GM18867 (cell line): ENCODE results near the gene GRN.
A peak's percentile ranks its signal among the peaks of the same experiment; 100 is the strongest.
"Not testable (repeated sequence)": the region's sequence is repeated elsewhere in the genome, so short reads cannot be mapped to it uniquely, and the experiment has no call there.

Experiments
- ATAC-seq: cut with Tn5 transposase; IDR thresholded peaks from one replicate; pipeline ENCODE4 v1.9.1; 2021; ENCODE audit warnings: mild to moderate bottlenecking, moderate library complexity; ENCODE audit not compliant: unreplicated experiment

Gene GRN

DNA sequence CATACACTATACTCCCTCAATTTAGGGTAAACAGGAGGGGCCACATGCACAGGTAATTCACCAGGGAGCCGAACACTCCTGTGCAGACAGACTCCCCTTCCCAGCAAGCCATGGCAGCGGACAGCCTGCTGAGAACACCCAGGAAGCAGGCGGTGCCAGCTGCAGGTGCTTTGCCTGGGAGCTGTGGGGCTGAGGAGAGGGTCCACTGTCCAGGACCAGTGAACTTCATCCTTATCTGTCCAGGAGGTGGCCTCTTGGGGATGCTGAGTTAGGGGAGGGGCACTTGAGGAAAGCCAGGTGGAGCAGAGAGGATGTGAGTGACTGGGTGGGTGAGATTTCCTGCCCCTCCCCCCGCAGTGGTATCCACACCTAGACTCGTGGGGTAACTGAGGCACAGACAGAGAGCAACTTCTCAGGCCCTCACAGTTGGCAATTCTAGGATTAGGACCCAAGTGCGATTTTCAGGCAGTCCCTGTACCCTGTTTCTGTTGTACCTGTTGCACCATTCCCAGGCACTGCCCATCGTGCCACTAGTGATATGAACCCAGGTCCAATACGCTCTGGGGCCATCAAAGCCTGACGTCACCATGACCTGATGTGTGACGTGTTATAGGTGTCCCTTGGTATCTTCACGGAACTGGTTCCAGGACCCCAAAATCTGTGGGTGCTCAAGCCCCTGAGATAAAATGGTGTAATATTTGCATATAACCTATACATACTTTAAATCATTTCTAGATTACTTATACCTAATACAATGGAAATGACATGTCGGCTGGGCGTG, 1.2 kb downstream of the GRN start:
- ATAC-seq = no peak

DNA sequence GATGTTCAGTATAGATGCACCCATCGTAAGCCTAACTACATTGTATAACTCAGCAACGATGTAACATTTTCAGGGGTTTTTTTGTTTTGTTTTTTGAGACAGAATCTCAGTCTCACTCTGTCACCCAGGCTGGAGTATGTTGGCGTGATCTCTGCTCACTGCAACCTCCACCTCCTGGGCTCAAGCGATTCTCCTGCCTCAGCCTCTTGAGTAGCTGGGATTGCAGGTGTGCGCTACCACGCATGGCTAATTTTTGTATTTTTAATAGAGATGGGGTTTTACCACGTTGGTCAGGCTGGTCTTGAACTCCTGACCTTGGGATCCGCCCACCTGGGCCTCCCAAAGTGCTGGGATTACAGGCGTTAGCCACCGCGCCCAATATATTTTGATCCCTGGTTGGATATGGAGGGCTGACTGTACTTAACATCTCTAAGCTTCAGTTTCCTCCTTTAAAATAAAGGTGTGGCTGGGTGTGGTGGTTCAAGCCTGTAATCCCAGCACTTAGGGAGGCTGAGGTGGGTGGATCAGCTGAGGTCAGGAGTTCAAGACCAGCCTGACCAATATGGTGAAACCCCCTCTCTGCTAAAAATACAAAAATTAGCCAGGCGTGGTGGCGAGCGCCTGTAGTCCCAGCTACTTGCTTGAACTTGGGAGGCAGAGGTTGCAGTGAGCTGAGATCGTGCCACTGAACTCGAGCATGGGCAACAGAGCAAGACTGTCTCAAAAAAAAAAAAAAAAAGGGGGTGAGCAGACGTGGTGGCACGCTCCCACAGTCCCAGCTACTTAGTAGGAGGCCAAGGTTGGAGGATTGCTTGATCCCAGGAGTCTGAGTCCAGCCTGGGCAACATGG, 2.3 kb downstream of the GRN start:
- ATAC-seq = not testable (repeated sequence)

DNA sequence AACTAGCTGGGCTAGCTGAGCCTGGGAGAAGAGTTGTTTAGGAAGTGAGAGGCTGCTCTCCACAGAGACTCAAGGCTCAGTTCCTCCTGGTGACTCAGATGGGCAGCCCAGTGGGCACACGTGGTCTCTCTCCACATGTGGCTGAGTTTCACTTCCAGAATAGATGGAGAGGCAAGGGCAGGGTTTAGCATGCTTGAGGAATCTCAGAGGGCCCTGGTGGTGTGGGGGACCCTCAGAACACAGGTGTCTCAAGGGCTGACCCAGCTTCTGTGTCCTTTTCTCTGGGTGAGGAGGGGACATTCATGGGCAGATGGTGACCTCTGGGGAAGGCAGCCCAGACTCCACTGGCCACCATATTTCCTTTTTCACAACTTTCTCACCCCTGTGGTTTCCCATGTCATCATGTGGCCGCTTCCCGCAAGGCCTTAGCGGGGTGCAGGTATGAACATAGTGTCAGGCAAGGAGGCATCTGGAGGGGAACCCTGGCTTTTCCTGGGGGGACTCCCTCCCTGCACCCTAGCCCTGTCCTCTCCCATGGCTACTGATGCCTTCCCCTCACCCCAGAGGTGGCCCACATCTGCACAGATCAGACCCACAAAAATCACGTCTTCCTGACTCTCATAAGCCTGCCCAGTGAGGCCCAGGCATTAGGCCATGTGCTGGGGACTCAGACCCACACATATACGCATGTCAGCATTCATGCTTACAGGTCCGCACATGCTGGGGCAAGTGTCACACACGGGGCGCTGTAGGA, 3.3 kb downstream of the GRN start:
- ATAC-seq = peak; percentile 33

DNA sequence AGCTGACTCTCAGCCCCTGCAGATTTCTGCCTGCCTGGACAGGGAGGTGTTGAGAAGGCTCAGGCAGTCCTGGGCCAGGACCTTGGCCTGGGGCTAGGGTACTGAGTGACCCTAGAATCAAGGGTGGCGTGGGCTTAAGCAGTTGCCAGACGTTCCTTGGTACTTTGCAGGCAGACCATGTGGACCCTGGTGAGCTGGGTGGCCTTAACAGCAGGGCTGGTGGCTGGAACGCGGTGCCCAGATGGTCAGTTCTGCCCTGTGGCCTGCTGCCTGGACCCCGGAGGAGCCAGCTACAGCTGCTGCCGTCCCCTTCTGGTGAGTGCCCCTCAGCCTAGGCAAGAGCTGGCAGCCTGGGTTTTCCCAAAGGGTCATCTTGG, 3.9 kb downstream of the GRN start:
- ATAC-seq = no peak

DNA sequence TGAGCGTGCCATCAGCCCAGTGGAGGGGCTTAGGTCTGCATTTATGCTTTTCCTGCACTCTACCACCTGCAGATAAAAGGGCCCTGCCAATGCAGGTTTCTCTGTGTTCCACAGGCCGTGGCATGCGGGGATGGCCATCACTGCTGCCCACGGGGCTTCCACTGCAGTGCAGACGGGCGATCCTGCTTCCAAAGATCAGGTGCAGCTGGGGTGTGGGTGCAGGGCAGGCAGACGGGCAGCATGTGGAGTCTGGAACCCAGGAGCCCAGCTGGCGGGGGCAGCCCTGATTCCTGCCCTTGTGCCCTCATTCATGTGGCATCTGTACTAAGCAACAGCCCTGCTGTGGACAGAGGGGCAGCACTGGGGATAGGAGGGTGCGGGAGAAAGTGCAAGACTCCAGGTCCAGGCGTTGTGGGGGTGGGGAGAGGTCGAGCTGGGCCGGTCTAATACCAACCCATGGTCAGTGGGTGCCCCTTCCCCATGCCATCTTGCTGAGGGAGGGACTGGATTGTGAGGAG, 4.5 kb downstream of the GRN start:
- no peak for ATAC-seq

DNA sequence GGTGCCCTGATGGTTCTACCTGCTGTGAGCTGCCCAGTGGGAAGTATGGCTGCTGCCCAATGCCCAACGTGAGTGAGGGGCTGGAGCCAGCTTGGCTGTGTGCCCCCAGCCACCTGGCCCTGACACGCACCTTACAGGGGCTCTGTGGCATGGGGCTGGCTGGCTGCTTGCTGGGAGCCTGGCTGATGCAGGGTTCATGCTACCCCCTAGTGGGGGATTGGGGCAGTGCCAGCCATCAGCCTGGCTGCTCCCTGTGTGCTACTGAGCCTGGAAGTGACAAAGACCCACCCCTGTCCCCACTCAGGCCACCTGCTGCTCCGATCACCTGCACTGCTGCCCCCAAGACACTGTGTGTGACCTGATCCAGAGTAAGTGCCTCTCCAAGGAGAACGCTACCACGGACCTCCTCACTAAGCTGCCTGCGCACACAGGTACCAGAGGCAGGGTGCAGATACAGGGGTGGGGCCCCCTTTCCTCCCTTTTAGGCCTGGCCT, 5.7 kb downstream of the GRN start:
- ATAC-seq = no peak

DNA sequence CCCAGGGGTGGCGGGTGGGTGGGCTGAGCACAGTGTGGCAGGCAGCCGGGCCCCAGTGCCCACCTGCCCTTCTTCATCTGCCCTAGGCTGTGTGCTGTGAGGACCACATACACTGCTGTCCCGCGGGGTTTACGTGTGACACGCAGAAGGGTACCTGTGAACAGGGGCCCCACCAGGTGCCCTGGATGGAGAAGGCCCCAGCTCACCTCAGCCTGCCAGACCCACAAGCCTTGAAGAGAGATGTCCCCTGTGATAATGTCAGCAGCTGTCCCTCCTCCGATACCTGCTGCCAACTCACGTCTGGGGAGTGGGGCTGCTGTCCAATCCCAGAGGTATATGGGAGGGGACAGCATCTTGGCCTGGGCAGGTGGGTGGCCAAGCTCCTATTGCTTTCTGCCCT, 6.4 kb downstream of the GRN start:
- no peak for ATAC-seq

DNA sequence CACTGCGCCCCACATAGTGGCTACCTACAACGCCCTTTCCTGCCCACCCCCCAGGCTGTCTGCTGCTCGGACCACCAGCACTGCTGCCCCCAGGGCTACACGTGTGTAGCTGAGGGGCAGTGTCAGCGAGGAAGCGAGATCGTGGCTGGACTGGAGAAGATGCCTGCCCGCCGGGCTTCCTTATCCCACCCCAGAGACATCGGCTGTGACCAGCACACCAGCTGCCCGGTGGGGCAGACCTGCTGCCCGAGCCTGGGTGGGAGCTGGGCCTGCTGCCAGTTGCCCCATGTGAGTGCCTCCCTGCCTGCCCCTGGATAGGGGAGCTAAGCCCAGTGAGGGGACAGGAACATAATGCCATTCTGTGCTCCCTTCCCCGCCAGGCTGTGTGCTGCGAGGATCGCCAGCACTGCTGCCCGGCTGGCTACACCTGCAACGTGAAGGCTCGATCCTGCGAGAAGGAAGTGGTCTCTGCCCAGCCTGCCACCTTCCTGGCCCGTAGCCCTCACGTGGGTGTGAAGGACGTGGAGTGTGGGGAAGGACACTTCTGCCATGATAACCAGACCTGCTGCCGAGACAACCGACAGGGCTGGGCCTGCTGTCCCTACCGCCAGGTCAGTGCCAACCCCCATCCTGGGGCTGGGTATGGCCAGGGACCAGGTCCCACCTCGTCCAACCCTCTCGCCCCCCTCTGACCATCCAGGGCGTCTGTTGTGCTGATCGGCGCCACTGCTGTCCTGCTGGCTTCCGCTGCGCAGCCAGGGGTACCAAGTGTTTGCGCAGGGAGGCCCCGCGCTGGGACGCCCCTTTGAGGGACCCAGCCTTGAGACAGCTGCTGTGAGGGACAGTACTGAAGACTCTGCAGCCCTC, 7.1 kb downstream of the GRN start:
- ATAC-seq = no peak

DNA sequence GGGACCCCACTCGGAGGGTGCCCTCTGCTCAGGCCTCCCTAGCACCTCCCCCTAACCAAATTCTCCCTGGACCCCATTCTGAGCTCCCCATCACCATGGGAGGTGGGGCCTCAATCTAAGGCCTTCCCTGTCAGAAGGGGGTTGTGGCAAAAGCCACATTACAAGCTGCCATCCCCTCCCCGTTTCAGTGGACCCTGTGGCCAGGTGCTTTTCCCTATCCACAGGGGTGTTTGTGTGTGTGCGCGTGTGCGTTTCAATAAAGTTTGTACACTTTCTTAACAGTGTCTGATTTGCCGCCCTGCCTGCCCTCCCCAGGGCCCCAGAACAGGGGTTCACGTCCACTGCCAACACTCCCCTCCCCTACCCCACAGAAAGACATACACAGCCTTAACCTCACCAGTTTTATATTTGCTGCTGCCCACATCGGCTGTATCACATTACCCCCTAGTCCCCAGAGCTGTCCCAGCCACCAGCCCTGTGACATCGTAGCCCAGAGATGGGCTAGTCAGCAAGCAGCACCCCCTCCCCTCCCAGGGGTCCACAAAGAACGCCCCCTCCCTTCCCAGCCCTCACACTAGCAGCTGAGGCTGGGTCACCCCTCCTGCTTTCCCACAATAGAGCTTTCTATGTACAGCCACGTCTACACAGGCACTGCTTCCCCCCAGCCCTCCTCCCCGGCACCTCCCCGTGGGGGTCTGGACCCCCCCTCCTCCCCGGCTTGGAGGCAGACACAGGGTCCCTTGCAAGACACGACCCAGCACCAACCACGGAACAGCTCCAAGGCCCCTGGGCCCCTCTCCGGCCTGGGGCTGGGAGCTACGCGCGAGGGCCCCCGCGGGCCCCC, 7.9 kb downstream of the GRN start:
- no peak for ATAC-seq

DNA sequence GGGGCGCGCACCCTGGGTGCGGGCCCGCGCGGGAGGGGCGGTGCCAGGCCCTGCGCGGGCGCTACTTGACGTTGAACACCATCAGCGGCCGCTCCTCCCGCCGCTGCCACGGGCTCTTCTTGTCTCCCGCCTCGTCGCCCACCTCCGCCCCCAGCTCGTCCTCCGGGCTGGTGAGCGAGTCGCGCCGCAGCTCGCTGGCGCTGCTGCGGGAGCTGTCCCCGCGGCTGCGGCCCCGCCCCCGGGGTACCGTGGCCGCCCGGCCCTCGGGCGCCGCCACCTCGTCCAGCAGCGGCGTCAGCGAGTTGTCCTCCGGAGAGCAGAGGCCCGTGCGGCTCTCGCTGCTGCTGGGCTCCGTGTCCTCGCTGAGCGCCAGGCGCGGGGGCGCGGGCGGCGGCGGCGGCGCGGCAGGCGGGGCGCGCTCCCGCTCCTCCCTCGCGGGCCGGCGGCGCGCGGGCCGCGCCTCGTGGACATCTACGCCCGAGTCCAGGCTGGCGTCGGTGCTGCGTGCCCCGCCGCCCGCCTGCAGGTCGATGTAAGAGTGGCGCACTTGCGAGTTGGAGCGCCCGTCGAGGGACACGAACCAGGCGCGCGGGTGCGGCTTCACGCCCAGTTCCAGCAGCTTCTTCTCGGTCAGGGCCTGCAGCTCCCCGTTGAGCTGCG, 8.7 kb downstream of the GRN start:
- ATAC-seq = no peak

DNA sequence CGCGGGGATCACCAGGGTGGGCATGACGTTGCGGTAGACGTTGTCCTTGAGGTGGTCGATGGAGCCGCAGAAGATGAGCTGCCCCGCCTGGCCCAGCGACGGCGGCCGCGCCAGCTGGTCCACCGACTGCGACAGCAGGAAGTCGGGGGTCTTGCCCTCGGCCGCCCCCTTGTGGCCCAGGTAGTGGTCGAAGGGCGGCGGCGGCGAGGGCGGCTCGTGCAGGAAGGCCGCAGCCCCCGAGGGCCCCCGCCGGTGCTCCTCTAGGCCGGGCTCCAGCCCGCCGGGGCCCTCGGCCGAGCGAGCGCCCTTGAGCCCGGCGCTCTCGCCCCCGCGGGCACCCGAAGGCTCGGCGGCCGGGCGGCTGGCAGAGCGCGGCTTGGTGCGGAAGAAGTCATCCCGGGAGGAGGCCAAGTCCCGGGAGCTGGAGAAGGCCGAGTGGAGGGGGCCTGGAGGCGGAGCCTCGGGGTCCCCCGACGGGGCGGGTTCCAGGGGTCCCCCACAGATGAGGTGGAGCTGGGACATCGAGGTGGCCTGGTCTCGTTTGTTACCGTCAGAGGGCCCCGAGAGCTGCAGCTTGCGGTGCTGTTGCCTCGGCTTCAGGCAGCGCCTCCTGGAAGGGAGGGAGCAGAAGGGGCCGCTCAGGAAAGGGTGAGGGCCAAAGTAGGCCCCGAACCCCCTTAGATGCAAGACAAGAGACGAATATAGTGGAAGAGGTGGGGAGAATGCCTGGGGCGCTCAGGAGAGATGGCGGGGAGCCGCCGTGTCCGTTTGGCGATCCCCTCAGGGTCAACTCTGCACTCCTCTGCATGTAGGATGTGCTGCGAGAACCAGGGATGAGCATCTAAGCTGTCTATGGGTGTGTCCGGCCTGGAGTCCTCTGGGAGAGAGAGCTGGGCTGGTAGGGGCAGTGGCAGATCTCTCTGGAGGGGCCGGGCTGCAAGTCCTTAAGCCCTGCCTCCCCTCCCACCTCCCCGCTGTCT, 9.8 kb downstream of the GRN start:
- ATAC-seq = no peak

DNA sequence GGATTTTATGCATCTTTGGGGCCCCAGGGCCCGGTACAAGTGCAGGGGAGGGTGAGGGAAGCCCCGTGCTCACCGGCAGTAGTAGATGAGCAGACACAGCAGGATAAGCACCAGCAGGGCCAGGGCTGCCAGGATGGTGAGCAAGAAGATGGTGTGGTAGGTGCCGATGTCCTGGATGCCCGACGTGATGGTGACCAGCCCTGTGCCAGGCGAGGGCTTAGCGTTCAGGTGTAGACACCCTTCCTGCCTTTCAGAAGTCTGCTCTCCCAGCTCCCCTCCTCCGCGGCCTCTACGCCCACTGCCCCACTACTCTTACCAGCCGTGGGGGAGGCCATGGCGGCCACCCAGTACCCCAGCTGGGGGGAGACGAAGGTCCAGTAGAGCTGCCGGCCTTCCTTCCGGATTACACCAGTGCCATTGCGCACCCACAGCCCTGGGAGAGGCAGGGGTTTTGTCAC, 10.6 kb downstream of the GRN start:
- ATAC-seq = no peak

DNA sequence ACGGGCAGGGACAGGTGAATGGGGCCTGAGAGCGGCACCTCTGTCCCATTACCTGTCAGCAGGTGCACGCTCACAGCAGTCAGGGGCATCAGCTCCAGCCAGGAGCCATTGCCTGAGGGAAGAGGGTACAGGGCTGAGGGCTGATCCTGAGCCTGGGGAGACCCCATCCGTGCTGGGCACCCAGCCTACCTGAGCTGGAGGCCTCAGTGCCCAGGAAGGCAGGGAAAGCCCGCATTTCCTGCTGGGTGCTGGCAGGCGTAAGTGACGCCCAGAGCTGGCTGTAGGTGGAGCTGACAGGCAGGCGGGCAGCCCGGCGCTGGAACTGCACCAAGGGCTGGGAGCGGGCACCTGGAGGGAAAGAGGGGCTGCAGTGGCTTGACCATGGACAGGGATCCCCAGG, 11.1 kb downstream of the GRN start:
- no peak for ATAC-seq

DNA sequence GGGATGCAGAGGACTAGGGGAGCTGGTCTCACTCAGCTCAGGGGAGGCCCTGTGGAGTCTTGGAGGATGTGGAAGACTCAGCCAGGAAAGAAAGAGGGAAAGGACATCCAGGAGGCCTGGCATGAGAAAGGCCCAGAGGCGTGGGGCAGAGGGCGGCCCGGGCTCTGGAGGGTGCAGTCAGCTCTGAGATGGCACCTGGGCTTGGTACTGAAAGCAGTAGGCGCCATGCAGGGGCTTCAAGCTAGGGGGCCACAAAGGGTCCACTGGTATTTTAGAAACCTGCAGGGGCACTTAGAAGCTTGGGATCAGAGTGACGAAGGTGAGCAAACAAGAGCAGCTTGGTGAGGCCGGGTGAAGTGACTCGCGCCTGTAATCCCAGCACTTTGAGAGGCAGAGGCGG, 13.0 kb downstream of the GRN start:
- no peak for ATAC-seq

DNA sequence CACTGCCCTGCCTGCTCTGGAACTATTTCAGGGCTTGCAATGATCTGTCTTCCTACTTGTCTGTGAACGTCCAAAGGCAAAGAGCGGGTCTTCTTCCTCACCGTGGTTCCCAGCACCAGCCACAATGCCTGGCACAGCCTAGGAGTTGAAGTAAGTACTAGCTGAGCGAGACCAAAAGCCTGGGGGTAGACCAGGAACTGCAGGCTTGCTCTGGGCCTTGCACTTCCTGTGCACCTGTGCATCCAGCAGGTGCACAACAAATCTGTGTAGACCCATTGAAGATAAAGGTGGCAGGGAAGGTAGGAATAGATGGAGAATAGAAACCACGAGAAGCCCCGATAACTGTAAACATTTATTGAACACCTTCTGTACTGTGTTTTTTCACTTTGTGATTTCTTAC, 13.9 kb downstream of the GRN start:
- ATAC-seq = no peak

DNA sequence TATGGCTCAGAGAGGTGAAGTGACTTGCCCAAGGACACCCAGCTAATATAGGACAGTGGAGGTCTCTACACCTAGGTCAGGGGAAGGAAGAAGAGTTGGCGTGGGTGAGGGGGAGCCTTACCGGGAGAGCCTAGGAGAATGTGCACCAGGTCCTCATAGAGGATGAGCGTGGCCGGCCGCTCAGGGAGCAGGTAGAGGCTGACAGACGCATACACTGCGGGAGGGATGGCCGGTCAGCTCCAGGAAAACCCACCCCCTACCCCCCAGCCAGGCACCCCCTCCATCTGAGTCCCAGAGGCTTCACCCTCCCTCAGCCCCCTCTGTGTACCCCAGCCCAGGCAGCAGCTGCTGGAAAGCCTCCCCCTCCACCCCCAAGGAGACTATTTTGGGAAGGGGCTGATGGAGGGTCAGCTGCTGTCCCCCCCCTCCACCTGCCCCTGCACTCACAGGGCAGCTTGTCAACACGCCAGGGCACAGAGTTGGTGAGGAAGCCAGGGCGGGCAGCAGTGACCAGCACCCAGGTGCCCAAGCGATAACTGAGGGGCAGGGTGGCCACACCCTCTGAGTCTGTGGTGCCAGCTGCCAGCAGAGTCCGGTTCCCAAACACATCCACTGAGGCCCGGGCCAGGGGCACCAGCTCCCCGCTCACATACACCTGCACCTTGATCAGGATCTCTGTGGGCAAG, 14.5 kb downstream of the GRN start:
- ATAC-seq = no peak

DNA sequence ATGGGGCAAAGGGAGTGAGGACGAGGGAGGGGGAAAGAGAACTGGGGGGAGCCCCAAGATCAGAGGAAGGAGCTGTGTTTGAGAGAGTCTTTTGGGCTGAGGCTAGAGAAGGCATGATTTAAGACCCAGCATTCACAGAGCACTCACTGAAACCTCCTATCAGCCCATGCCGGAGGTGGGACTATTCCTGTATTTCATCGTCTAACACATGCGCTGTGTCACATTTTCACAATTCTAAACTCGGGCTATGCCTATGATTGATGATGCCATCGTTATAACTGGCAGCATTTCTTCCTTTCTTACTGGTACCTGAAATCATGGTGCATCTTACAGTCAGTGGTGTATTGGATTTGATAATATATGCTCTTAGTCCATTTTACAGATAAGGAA, 15.0 kb downstream of the GRN start:
- no peak for ATAC-seq
